Hematopoietic multipotent progenitor cell treated with erythropoietin and hydrocortisone succinate and interleukin-3 and kit ligand, for 4 days (in vitro differentiated cells): ENCODE measurements around the gene SRP68.

Source experiments
- DNase-seq: peaks from one replicate; pipeline ENCODE4 v3.0.0-alpha.2; 2015

The SRP68 gene

DNA sequence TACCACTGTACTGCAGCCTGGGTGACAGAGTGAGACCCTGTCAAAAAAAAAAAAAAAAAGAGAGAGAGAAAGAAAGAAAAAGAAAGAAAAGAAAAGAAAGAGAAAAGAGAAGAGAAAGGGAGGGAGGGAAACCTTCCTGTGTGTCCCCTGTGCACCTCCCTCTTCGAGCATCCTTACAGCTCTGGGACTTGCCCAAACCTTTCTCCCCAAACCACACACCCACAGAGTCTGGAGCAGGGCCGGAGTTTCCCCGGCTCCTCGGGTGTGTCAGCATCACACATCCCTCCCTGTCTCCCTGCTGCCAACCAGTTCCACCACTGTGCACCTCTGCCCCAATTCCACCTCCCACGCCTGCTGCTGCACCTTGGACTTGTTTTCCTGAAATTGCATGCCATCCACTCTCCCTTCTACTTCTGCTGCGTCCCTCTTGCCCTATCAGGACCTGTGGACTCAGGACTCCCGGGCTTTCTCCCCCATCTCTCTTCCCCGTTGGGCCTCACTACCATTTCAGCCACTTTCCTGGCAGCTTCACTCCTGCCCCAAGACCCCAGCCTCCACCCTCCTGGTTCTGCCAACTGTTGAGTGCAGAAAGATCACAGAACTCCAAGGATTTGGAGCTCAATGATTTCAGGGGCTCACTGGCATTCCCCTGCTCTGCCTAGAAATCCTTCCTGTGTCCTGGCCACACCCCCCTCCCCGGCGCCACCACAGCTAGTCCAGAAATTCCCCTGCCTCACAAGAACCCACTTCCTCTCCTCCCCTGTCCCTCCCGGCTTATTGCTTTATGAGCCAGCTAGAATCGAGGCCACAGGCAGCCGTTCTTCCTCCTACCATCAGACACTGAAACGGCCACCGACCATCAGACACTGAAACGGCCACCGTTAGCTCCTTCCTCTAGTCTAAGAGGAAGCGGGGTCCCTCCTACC lies 75.4 kb downstream of the SRP68 start:
- DNase-seq: peak; percentile 75

DNA sequence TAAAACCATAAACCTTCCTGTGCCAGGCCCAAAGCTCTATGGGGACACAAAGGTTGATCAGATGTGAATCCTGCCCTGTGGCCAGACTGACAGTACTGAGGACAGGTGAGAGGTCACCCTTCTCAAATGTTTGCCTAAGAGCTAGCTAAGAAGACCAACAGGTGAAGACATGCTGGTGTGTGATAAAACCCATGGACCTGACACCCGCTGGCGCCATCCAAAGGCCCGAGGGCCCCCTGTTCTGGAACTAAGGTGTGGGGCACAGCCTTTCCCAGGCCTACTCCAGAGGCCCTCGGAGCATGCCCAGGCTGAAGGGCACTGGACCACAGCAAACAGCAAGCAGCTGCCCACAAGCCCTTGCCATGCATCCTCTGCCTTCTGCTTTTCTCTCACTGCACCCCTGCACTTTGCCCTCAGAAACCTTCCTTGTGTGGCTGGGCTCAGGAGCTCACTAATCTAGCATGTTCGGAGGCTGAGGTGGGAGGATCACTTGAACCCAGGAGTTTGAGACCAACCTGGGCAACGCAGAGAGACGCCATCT lies 76.9 kb downstream of the SRP68 start:
- no peak for DNase-seq

DNA sequence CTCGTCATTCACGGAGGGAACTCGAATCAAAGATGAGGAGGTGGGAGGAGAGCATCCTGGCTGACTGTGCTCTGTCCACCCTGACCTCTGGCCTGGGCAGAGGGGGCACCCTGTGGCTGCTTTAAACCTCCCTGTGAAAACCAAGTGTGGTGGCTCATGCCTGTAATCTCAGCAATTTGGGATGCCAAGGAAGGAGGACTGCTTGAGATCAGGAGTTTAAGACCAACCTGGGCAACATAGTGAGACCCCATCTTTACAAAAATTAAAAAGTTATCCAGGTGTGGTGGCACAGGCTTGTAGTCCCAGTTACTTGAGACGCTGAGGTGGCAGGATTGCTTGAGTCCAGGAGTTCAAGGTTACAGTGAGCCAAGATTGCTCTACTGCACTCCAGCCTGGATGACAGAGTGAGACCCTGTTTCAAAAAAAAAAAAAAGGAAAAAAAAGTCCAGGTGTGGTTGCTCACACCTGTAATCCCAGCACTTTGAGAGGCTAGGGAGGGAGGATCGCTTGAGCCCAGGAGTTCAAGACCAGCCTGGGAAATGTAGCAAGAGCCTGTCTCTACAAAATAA lies 77.4 kb downstream of the SRP68 start:
- DNase-seq: no peak

DNA sequence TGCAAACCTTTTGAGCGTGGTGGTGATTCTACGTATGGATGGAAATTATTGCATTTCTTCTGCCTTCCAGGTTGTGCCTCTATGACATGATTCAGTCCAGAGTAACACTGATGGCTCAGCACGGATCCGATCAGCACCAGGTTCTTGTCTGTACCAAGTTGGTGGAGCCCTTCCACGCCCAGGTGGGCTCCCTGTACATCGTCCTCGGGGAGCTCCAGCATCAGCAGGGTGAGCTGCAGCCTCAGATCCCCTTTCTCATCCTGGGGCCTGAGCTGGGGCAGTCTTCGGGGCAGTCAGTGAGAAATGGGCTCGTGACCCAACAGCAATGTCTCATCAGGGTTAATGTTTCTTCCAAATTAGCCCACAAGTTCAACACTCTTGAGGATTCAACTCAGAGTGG lies 80.9 kb downstream of the SRP68 start:
- DNase-seq: no peak
